CD1c-positive myeloid dendritic cell (primary cell): ENCODE results near the gene RAD51D.
"Not testable (repeated sequence)": the region's sequence is repeated elsewhere in the genome, so short reads cannot be mapped to it uniquely, and the experiment has no call there.

Experiments
- DNase-seq: peaks from one replicate; pipeline ENCODE4 v3.0.0-alpha.2; 2016; ENCODE audit errors: extremely low spot score

RAD51D gene

GRCh38 chr17:35065880-35066279, 53.8 kb downstream of the RAD51D start:
- no peak for DNase-seq

- DNase-seq: no peak
Observed at GRCh38 chr17:35064516-35065215, 55.0 kb downstream of the RAD51D start.

DNA sequence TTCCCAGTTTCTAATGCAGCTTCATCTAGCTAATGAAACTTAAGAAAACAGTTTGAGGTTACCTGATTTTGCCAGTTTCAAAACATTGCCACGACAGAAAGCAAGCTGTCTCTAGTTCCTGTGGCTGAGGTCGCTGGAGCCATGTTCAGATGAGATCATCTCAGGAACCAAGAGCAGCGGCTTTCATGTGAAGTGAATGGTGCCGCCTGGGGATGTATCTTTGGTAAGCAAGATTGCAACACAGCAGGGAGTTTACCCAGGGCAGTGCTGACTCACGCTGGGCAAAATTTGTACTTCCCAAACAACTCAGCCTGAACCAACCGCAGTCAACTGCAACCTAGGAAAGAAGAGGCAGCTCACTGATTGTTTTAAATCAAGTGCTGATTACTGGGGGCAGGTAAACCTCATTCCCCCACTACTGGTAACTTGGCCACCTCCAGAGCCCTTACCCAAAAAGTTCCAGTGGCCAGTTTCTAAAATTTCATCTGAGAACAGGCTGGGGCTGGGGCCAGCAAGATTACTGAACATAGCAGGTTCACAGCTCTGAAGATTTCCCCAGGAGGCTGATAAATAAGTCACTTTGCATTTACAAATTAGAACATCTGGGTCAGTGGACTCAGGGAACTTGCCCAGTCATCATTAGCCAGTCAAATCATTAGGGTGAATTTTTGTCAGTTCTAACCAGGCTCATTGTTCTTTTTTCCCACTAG, 56.0 kb downstream of the RAD51D start, which contains the start of gene RFFL:
Gene RFFL, minus strand, starts transcription at position 194 of the 710 bp plus-strand sequence. CDS start 37,154 bp downstream, outside the sequence.
- peak; percentile 97 for DNase-seq

DNA sequence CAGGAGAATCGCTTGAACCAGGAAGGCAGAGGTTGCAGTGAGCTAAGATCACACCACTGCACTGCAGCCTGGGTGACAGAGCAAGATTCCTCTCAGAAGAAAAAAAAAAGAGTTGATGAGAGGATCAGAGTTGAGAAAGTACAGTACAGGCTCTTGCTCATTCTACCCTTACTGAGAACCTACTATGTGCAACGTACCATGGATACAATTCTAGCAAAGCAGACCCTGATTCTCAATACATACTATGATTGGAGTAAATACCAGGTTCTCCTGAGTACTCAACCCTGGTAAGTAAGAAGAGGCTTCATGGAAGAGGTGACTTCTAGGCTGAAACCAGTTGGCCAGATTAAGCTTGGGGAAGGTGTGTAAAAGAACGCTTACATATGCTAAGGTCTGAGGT, 57.4 kb downstream of the RAD51D start:
- DNase-seq: no peak

GRCh38 chr17:35057332-35057915, 62.2 kb downstream of the RAD51D start:
- DNase-seq: no peak

- DNase-seq: peak; percentile 36
Observed at GRCh38 chr17:35056013-35056412, 63.6 kb downstream of the RAD51D start.

DNA sequence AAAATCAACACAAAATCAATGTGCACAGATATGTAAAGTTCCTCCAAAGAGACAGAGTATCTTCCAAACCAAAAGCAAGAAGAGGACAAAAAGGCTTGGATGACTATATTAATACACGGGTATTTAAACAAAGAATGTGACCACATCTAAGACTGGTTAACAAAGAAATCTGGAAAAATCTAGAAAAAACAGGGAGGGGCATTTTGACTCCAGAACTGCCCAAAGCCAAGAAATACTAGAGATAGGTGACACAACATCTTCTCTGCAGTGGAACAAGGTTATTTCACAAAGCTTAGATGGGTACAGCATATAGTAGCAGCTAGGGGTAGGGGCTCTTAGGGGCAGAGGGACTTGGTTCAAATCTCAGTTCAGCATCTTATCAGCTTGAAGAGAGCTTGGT, 66.5 kb downstream of the RAD51D start:
- DNase-seq: no peak

- DNase-seq: no peak
Observed at GRCh38 chr17:35052780-35053179, 66.9 kb downstream of the RAD51D start.

DNA sequence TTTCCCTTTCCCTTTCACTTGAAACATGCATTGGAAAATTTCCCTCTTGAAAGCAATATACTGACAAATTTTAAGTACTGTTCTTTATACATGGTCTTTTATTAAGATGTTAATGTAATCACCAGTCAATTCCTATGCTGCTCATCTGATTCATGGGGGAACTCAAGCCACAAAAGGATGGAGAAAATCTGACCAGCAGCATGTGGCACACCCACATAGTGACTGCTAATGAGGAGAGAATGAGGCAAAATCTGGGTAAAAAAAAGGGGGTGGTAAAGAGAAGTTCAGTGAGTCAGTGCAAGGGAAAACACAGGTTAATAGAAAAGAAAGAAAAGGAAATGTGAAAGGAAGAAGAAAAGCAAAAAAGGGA, 67.4 kb downstream of the RAD51D start:
- DNase-seq: no peak

GRCh38 chr17:35051579-35052240, 68.0 kb downstream of the RAD51D start:
- DNase-seq: peak; percentile 45

GRCh38 chr17:35051183-35051578, 68.5 kb downstream of the RAD51D start:
- peak; percentile 75 for DNase-seq

DNA sequence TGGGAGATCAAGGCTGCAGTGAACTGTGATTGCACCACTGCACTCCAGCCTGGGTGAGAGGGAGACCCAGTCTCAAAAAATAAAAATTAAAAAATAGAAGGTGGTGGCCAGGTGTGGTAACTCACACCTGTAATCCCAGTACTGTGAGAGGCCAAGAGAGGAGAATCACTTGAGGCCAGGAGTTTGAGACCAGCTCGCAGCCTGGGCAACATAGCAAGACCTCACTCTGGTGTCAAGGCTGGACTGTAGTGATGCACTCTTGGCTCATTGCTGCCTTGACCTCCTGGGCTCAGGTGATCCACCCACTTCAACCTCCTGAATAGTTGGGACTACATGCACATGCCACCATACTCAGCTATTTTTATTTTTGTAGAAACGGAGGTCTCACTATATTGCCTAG, 69.5 kb downstream of the RAD51D start:
- no peak for DNase-seq

GRCh38 chr17:35048685-35049379, 70.8 kb downstream of the RAD51D start:
- no peak for DNase-seq

DNA sequence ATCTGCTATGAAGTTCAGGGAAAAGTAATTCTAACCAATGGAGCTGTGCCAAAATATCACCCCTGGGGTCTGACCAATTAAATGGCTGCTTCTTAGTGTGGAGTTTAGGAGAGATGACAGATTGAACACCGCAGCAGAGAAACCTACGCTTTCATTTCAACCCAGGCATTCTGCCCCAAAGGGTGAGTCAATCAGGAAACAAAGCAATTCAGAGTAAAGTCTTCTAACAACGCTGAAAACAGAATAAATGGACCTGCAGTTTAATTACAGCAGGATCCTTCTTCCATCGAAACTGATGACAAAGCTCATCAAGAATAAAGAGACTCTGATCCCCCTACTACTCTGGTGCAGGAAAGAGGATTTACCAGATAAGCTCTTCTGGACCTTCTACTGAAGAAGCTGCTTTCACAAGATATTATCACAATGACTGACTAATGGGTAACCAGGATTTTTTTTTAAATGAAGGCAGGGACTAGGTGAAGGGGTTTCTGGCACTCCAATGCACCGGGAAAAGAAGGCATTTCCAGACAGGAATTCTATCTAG, 72.8 kb downstream of the RAD51D start:
- peak; percentile 44 for DNase-seq

DNA sequence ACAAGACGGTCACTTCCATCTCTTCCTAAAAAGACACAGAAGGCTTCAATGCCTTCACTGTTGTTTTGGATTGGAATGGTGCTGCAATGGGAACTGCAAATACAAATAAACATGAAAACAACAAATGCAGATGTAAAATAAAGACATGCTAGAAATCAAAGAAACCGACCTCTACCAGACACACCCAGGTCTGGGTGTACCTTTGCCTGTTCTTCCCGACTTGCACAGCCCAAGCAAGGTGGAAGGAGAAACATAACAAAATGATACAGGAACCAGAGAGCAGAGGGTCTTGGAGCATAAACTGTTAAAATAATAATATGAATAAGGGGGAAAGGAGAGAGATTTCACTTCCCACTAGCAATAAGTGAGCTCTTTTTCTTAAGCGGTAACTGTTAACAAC, 73.4 kb downstream of the RAD51D start:
- DNase-seq: no peak

DNA sequence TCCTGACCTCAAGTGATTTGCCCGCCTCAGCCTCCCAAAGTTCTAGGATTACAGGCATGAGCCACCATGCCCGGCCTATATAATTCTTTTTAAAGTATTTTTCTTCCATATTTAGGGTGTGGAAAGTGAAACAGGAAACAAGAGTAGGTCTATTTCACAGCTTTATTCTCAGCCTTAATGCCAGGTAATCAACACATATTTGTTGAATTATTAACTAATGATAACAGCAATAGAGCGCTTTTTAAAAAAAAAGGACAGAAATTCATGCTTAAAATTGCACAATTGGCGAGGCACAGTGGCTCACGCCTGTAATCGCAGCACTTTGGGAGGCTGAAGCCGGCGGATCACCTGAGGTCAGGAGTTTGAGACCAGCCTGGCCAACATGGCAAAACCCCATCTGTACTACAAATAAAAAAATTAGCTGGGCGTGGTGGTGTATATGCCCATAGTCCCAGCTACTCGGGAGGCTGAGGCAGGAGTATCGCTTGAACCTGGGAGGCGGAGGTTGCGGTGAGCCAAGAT, 74.1 kb downstream of the RAD51D start:
- not testable (repeated sequence) for DNase-seq

DNA sequence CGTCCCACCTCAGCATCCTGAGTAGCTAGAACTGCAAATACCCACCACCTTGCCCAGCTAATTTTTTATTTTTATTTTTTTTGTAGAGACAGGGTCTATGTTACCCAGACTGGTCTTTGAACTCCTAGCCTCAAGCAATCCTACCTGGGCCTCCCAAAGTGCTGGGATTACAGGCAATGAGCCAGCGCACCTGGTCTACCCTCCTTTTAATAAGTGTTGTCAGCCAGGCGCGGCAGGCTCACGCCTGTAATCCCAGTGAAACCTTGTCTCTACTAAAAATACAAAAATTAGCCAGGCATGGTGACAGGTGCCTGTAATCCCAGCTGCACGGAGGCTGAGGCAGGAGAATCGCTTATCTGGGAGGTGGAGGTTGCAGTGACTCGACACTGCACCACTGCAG, 75.5 kb downstream of the RAD51D start:
- DNase-seq: no peak
